Measurements from ENCODE around the gene DNAJC5. TPM values are rescaled to one million over a fixed set of nuclear protein-coding genes. Genes with fewer than 3 reads are reported as not detected.

The DNAJC5 gene
- total RNA-seq, 2 experiments from 2014 or later = 33.7 to 33.8 TPM

DNA sequence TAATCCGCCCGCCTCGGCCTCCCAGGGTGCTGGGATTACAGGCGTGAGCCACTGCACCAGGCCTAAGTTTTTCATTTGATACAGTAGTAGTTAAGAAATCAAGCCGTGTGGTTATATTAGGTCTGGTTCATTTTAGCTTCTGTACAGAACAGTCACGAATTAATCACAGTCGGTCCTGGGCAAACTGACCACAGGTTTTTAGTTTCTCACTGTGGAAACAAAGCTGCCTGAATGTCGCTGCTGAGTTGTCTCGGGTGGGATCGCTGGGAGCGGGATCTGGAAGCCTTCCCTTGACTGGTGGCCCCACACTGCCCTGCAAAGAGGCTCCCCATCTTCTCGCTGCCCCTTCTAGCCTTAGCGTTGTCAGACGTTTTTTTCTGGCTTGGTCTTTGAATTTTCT, 42.7 kb downstream of the DNAJC5 start:
- intact Hi-C loops (cut with micrococcal nuclease) = no loop called here
- Mint-ChIP-seq H3K27ac (no peak overlapping the region), H3K4me3 (no peak overlapping the region), H3K27me3 (no peaks in the 10 kb centered on the region), H3K4me1 (ENCODE audit: low read depth) (peaks cover 5% of the 10 kb centered on the region), H3K36me3 (peaks cover 12% of the 10 kb centered on the region), H3K9me3 (no peaks in the 10 kb centered on the region)
- ChIA-PET CTCF (no interaction called here), POLR2A (no interaction called here)
- DNase-seq = no peak

- H3K9me3 Mint-ChIP-seq = no peaks in the 10 kb centered on the region
- no peaks in the 10 kb centered on the region for H3K27me3 Mint-ChIP-seq
- intact Hi-C loops (cut with micrococcal nuclease) = no loop called here
- H3K4me3 Mint-ChIP-seq = no peak overlapping the region
- ChIA-PET POLR2A (no interaction called here), CTCF (no interaction called here)
- DNase-seq = no peak
- H3K27ac Mint-ChIP-seq = no peak overlapping the region
- peaks cover 5% of the 10 kb centered on the region for H3K4me1 Mint-ChIP-seq (ENCODE audit: low read depth)
- H3K36me3 Mint-ChIP-seq = peaks cover 12% of the 10 kb centered on the region
These were observed 44.4 kb downstream of the DNAJC5 start for GRCh38 chr20:63939061-63939935.

GRCh38 chr20:63940071-63940471, 45.1 kb downstream of the DNAJC5 start:
- Mint-ChIP-seq H3K4me1 (ENCODE audit: low read depth) (peaks cover 5% of the 10 kb centered on the region), H3K27me3 (no peaks in the 10 kb centered on the region), H3K4me3 (no peak overlapping the region), H3K36me3 (peaks cover 12% of the 10 kb centered on the region), H3K9me3 (no peaks in the 10 kb centered on the region), H3K27ac (no peak overlapping the region)
- ChIA-PET CTCF (no interaction called here), POLR2A (no interaction called here)
- DNase-seq = no peak
- intact Hi-C loops (cut with micrococcal nuclease) = no loop called here

GRCh38 chr20:63940472-63941266, 45.7 kb downstream of the DNAJC5 start:
- no peaks in the 10 kb centered on the region for H3K27me3 Mint-ChIP-seq
- no peak overlapping the region for H3K27ac Mint-ChIP-seq
- no peak overlapping the region for H3K4me3 Mint-ChIP-seq
- intact Hi-C loops (cut with micrococcal nuclease) = no loop called here
- peaks cover 11% of the 10 kb centered on the region for H3K36me3 Mint-ChIP-seq
- no peak for DNase-seq
- CTCF ChIA-PET = interaction anchor here (0.9 kb wide), 1 partner anchor 33 kb away, joined by 4 read pairs; no protein-coding TSS in a partner anchor
- POLR2A ChIA-PET = no interaction called here
- H3K4me1 Mint-ChIP-seq (ENCODE audit: low read depth) = peaks cover 5% of the 10 kb centered on the region
- H3K9me3 Mint-ChIP-seq = no peaks in the 10 kb centered on the region

GRCh38 chr20:63941282-63942081, 46.6 kb downstream of the DNAJC5 start:
- CTCF ChIA-PET = interaction anchor here (0.9 kb wide), 1 partner anchor 33 kb away, joined by 4 read pairs; no protein-coding TSS in a partner anchor

DNA sequence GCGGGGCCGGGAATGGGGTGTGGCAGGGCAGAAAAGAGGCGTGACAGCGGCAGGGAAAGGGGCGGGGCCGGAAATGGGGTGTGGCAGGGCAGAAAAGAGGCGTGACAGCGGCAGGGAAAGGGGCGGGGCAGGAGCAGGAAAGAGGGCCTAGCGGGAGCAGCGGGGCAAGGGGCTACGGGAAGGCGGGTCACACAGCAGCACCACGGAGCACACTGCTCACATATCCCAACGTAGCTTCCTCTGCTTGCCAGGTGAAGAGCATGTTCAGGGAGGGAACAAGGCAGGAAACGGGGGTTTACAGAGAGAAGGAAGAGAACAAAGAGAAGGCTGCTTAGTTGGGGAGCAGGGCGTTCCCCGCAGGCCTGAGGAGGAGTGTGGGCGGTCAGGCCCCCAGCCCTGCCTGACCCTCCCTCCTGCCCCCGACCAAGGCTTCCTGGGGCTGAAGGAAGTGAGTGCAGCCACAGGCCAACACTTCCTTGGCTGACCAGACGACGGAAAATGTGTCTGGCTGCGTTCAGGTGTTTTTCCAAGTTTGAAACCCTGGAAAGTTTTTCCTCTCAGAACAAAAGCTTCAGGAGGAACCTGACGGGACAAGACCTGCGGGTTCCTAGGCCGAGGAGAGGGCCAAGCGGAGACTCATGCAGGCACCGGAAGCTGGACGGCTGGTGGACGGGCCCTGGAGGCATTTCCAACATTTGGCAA, 47.5 kb downstream of the DNAJC5 start:
- Mint-ChIP-seq H3K36me3 (peaks cover 11% of the 10 kb centered on the region), H3K27ac (peak overlapping the region; percentile 77), H3K27me3 (no peaks in the 10 kb centered on the region), H3K4me3 (no peak overlapping the region), H3K4me1 (ENCODE audit: low read depth) (peaks cover 12% of the 10 kb centered on the region), H3K9me3 (no peaks in the 10 kb centered on the region)
- ChIA-PET CTCF (no interaction called here), POLR2A (interaction anchor here (1.3 kb wide), 1 partner anchor 10 kb away, joined by 4 read pairs; no protein-coding TSS in a partner anchor)
- intact Hi-C loops (cut with micrococcal nuclease) = no loop called here
- peak; percentile 63 for DNase-seq

More at GRCh38 chr20:63941282-63942081, 46.6 kb downstream of the DNAJC5 start:
- H3K9me3 Mint-ChIP-seq = no peaks in the 10 kb centered on the region
- peaks cover 5% of the 10 kb centered on the region for H3K4me1 Mint-ChIP-seq (ENCODE audit: low read depth)
- no peaks in the 10 kb centered on the region for H3K27me3 Mint-ChIP-seq
- peaks cover 11% of the 10 kb centered on the region for H3K36me3 Mint-ChIP-seq
- H3K27ac Mint-ChIP-seq = peak overlapping the region; percentile 49
- intact Hi-C loops (cut with micrococcal nuclease) = no loop called here
- no peak overlapping the region for H3K4me3 Mint-ChIP-seq
- peak; percentile 85 for DNase-seq
- POLR2A ChIA-PET = no interaction called here

- H3K4me1 Mint-ChIP-seq (ENCODE audit: low read depth) = peaks cover 20% of the 10 kb centered on the region
- no peak overlapping the region for H3K27ac Mint-ChIP-seq
- H3K36me3 Mint-ChIP-seq = peaks cover 11% of the 10 kb centered on the region
- ChIA-PET POLR2A (interaction anchor here (1.3 kb wide), 1 partner anchor 9 kb away, joined by 4 read pairs; no protein-coding TSS in a partner anchor), CTCF (no interaction called here)
- H3K27me3 Mint-ChIP-seq = no peaks in the 10 kb centered on the region
- intact Hi-C loops (cut with micrococcal nuclease) = no loop called here
- DNase-seq = no peak
- no peak overlapping the region for H3K4me3 Mint-ChIP-seq
- H3K9me3 Mint-ChIP-seq = no peaks in the 10 kb centered on the region
These were observed 48.3 kb downstream of the DNAJC5 start for GRCh38 chr20:63942969-63943807.

DNA sequence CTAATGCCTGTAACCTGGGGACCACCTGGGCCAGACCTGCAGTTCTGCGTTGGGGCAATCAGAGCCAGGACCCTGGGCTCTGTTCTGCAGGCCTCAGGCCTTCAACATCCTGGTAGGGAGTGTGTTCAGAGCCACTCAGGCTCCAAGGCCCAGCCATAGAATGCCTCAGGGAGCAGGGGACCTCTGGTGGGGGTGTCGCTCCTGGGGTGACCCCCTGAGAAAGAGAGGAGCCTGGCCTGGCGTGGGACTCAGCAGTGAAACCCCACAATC, 48.8 kb downstream of the DNAJC5 start:
- Mint-ChIP-seq H3K36me3 (peaks cover 11% of the 10 kb centered on the region), H3K27ac (no peak overlapping the region), H3K4me1 (ENCODE audit: low read depth) (peaks cover 24% of the 10 kb centered on the region), H3K27me3 (no peaks in the 10 kb centered on the region), H3K9me3 (no peaks in the 10 kb centered on the region), H3K4me3 (no peak overlapping the region)
- ChIA-PET POLR2A (interaction anchor here (1.3 kb wide), 1 partner anchor 8 kb away, joined by 4 read pairs; no protein-coding TSS in a partner anchor), CTCF (no interaction called here)
- intact Hi-C loops (cut with micrococcal nuclease) = no loop called here
- DNase-seq = no peak

DNA sequence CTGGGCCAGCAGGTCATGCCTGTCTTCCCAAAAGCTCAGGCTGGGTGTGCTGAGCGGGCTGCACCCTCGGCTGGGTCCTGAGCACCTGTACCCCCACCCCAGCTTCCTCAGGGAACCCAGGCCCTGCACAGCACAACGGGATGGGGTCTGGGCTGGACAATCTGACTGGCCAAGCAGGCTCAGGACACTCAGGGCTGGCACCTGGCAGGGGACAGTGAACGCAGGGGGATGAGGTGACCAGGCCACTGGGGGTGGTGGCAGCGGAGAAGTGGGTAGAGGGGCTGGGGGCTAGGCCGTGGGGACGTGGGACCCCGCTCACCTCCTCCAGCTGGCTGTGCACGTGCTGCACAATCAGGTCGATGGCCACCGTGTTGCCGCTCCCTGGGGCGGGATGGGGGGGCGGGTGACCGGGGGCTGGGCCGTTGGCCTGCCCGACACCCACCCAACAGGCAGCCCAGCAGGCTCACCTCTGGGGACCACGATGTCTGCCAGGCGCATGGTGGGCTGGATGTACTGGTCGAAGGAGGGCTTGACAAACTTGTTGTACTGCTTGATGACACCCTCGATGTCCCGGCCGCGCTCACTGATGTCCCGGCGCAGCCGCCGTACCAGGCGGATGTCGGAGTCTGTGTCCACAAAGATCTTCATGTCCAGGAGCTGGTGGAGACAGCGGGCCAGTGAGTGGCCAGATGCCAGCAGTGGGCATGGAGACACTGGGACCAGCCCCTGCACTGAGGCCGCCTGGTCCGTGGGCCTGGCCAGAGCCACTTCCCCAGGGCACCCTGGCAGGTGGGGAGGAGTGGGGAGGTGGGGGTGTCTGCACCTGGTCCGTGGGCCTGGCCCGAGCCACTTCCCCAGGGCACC, 49.4 kb downstream of the DNAJC5 start:
- CTCF ChIA-PET = no interaction called here
- no peaks in the 10 kb centered on the region for H3K27me3 Mint-ChIP-seq
- intact Hi-C loops (cut with micrococcal nuclease) = no loop called here
- H3K36me3 Mint-ChIP-seq = peaks cover 11% of the 10 kb centered on the region
- no peak for DNase-seq
- H3K27ac Mint-ChIP-seq = no peak overlapping the region
- POLR2A ChIA-PET = interaction anchor here (1.3 kb wide), 1 partner anchor 8 kb away, joined by 4 read pairs; no protein-coding TSS in a partner anchor
- H3K4me1 Mint-ChIP-seq (ENCODE audit: low read depth) = peaks cover 30% of the 10 kb centered on the region
- H3K9me3 Mint-ChIP-seq = no peaks in the 10 kb centered on the region
- no peak overlapping the region for H3K4me3 Mint-ChIP-seq

GRCh38 chr20:63945031-63945658, 50.2 kb downstream of the DNAJC5 start:
- Mint-ChIP-seq H3K4me3 (no peak overlapping the region), H3K9me3 (no peaks in the 10 kb centered on the region), H3K27me3 (no peaks in the 10 kb centered on the region), H3K36me3 (peaks cover 9% of the 10 kb centered on the region), H3K4me1 (ENCODE audit: low read depth) (peaks cover 37% of the 10 kb centered on the region), H3K27ac (no peak overlapping the region)
- no peak for DNase-seq
- intact Hi-C loops (cut with micrococcal nuclease) = no loop called here
- ChIA-PET CTCF (no interaction called here), POLR2A (no interaction called here)
